ENCODE data around the gene FAM240A. TPM values are rescaled to one million over a fixed set of nuclear protein-coding genes. Genes with fewer than 3 reads are reported as not detected.
A peak's percentile ranks its signal among the peaks of the same experiment; 100 is the strongest.

The FAM240A gene
- total RNA-seq, 4 donors from 2014 or later, result not detected

DNA sequence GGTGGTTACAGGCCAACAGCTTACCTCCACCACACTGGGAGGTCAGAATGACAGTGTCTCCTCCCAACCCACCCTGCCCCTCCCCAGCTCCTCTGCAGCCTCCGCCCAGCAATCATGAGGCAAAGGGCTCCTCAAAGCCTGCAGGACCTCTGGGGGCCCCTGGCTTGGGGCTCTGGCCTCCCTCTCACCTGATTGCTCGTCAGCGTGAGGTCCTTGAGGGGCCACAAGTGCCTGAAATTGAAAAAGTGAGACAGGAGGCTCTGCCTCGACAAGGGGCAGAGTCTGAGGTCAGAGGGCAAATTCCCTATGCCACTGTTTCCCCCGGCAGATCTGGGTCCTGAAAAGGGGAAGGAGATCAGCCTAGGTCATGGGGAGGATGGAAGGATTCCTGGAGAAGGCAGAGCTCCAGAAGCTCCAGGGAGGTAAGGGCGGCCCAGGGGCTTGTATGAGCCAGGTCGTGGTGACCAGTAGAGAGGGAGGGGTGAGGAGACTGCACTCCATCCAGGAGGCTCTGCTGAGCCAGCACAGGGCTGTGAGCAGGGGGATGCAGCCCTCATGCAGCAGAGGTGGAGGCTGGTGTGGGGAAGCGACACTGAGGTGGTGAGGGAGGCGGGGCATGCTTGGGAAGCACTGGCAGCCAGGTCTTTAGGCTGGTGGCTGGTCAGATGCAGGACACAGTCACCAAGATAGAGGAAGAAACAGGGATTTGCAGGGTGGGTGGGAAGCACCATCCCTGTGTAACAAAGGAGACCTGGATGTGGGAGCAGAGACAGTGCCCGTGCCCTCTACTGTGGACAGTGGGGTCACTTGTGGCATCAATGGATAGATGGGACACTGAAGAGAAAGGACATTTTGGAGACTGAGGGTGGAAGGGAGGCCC is 61.1 kb downstream of the FAM240A start:
- in situ Hi-C loops (cut with MboI; ENCODE audit: low pct_ligation_motif_present in 1 of 4, low pct_unique_long_range_greater_than_20kb in 1 of 4, low sequenced_read_pairs in 3 of 4) (no loop called here), intact Hi-C loops (cut with DNase I; ENCODE audit: low total_unique reads) (no loop called here)
- no peak for DNase-seq
- H3K36me3 ChIP-seq, result no peaks in the 10 kb centered on the region
- no peak overlapping the region for H3K27ac ChIP-seq
- H3K27me3 ChIP-seq, result no peaks in the 10 kb centered on the region
- 71 to 87% methylated on average over 4 to 8 of the region's 10 CpGs for WGBS, 2 donors (ENCODE audit: low coverage in 1 of 2)
- no peaks in the 10 kb centered on the region for H3K4me1 ChIP-seq
- no peaks in the 10 kb centered on the region for H3K9me3 ChIP-seq
- H3K4me3 ChIP-seq, result no peak overlapping the region
- TF ChIP-seq, protein P1, sequence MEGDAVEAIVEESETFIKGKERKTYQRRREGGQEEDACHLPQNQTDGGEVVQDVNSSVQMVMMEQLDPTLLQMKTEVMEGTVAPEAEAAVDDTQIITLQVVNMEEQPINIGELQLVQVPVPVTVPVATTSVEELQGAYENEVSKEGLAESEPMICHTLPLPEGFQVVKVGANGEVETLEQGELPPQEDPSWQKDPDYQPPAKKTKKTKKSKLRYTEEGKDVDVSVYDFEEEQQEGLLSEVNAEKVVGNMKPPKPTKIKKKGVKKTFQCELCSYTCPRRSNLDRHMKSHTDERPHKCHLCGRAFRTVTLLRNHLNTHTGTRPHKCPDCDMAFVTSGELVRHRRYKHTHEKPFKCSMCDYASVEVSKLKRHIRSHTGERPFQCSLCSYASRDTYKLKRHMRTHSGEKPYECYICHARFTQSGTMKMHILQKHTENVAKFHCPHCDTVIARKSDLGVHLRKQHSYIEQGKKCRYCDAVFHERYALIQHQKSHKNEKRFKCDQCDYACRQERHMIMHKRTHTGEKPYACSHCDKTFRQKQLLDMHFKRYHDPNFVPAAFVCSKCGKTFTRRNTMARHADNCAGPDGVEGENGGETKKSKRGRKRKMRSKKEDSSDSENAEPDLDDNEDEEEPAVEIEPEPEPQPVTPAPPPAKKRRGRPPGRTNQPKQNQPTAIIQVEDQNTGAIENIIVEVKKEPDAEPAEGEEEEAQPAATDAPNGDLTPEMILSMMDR (IDR thresholded peaks at IDR 0.05), result no peak
- TF ChIP-seq EP300 (IDR thresholded peaks at IDR 0.05; ENCODE audit: low read depth), result no peak
- TF ChIP-seq POLR2AphosphoS5 (IDR thresholded peaks at IDR 0.05), result no peak
- no peak for TF ChIP-seq POLR2A (IDR thresholded peaks at IDR 0.05)

DNA sequence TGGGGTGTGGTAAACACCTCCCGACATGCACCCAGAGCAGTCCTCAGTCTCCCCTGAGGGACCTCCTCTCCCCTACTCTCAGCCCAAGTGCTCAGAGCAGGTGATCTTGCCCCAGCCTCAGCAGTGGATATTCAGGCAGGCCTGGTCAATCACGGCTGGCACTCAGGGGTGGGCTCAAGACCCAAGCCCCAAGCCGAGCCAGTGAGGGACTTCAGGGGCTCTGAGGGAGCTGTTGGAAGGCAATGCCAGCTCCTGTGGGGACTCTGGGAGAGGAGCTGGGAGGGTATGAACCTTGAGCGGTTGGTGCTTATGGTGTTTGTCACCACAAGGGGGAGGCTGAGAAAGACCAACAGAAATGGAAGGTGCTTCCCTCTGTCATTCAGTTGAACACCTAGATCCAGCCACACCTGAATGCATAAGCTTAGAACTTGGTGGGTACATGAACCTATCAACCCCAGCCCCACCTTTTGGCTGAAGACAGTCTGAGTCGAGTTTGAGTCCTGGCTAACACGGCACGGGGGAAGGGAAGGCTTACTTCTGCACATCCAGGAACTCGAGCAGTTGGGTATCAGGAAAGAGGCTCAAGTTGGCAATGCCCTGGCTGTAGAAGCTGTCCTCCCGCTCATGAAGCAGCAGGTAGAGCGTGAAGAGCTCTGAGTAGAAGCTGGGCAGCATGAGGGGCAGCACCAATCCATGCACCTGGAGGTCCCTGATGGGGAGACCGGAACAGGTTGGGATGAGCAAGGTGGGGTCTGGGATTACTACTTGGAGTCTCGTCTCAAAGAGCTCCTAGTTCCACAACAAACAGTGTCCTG is 61.9 kb downstream of the FAM240A start:
- 89 to 100% methylated on average over 1 to 12 of the region's 12 CpGs for WGBS, 2 donors (ENCODE audit: low coverage in 1 of 2)
- Histone ChIP-seq H3K4me3 (no peak overlapping the region), H3K9me3 (no peaks in the 10 kb centered on the region), H3K27me3 (no peaks in the 10 kb centered on the region), H3K4me1 (no peaks in the 10 kb centered on the region), H3K27ac (no peak overlapping the region), H3K36me3 (no peaks in the 10 kb centered on the region)
- no peak for DNase-seq
- in situ Hi-C loops (cut with MboI; ENCODE audit: low pct_ligation_motif_present in 1 of 4, low pct_unique_long_range_greater_than_20kb in 1 of 4, low sequenced_read_pairs in 3 of 4), result no loop called here
- intact Hi-C loops (cut with DNase I; ENCODE audit: low total_unique reads), result no loop called here
- TF ChIP-seq, protein P1 (IDR thresholded peaks at IDR 0.05), result peak in 2 of 5 experiments; percentile 10 to 13
- no peak for TF ChIP-seq EP300 (IDR thresholded peaks at IDR 0.05; ENCODE audit: low read depth)
- no peak for TF ChIP-seq POLR2A (IDR thresholded peaks at IDR 0.05)

DNA sequence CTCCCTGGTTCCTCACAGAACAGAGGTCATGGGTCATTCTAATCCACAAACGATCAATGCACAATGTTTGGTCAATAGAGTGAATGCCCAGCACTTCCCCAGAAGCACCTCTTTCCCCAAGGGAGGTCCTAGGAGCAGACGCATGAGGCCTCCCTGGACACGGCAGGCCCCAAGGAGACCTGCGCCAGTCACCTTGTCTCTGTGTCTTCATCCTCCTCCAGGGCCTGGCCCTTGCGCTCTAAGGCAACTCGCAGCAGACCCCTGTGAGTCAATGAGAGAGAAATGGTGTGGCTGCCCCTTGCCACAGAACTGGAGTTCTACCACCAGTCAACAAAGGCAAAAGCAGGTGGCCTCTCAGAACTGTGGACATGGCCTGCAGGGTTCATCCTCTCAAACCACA is 63.1 kb downstream of the FAM240A start:
- WGBS, 2 donors (ENCODE audit: low coverage in 1 of 2), result 91% methylated on average over 6 of the region's 6 CpGs; no CpG with 5 or more reads in 1 of the 2 donors

More for the DNA sequence above, 63.1 kb downstream of the FAM240A start:
- no peak overlapping the region for H3K27ac ChIP-seq
- DNase-seq, result no peak
- TF ChIP-seq POLR2AphosphoS5 (IDR thresholded peaks at IDR 0.05) (no peak), EP300 (IDR thresholded peaks at IDR 0.05; ENCODE audit: low read depth) (no peak)
- TF ChIP-seq, protein P1 (IDR thresholded peaks at IDR 0.05), result no peak
- no peaks in the 10 kb centered on the region for H3K4me1 ChIP-seq
- no peaks in the 10 kb centered on the region for H3K9me3 ChIP-seq
- intact Hi-C loops (cut with DNase I; ENCODE audit: low total_unique reads) (no loop called here), in situ Hi-C loops (cut with MboI; ENCODE audit: low pct_ligation_motif_present in 1 of 4, low pct_unique_long_range_greater_than_20kb in 1 of 4, low sequenced_read_pairs in 3 of 4) (no loop called here)
- no peak overlapping the region for H3K4me3 ChIP-seq
- H3K36me3 ChIP-seq, result no peaks in the 10 kb centered on the region
- H3K27me3 ChIP-seq, result no peaks in the 10 kb centered on the region

Small RNA genes lying within 50 kb of the gene (small RNA-seq; reads per million reads assigned to genes)
- 0 reads per million in 4 donors for gene RF00591

Other genes starting within 250 kb of the FAM240A start
- 1 to 10 TPM in 3 of 4 donors, not detected in 1; 1.1 to 3.7 (median 1.4) TPM for gene CCR5, start 241.6 kb upstream of the FAM240A start, total RNA-seq
- gene CCRL2, start 205.3 kb upstream of the FAM240A start, total RNA-seq, result 10 to 100 TPM in 2 of 4 donors, 1 to 10 TPM in 2; 2.6 to 13.9 (median 9.8) TPM
- gene LTF, start 147.6 kb upstream of the FAM240A start, total RNA-seq, result 1 to 10 TPM in 1 of 4 donors, under 1 TPM in 1, not detected in 2; 0.14 to 3.3 TPM
- gene RTP3, start 114.5 kb upstream of the FAM240A start, total RNA-seq, result not detected
- 1 to 10 TPM in 2 of 4 donors, under 1 TPM in 1, not detected in 1; 1.00 to 2.0 (median 1.6) TPM for gene LRRC2, start 46.2 kb upstream of the FAM240A start, total RNA-seq
- 100 to 1,000 TPM in 2 of 4 donors, 10 to 100 TPM in 2; 67.5 to 212 (median 116) TPM for gene ALS2CL, start 81.2 kb downstream of the FAM240A start, total RNA-seq
- gene TMIE, start 88.9 kb downstream of the FAM240A start, total RNA-seq, result not detected
- under 1 TPM in 1 of 4 donors, not detected in 3; 0.14 TPM for gene PRSS50, start 105.3 kb downstream of the FAM240A start, total RNA-seq

Data from transverse colon (tissue), 4 donors.